DMS79 (cell line): ENCODE measurements around the gene SLC49A3.
"Not testable (repeated sequence)": the region's sequence is repeated elsewhere in the genome, so short reads cannot be mapped to it uniquely, and the experiment has no call there.

Source experiments
- DNase-seq: peaks from one replicate; lab custom pipeline; 2025; lab: John Stamatoyannopoulos, UW

Gene SLC49A3

DNA sequence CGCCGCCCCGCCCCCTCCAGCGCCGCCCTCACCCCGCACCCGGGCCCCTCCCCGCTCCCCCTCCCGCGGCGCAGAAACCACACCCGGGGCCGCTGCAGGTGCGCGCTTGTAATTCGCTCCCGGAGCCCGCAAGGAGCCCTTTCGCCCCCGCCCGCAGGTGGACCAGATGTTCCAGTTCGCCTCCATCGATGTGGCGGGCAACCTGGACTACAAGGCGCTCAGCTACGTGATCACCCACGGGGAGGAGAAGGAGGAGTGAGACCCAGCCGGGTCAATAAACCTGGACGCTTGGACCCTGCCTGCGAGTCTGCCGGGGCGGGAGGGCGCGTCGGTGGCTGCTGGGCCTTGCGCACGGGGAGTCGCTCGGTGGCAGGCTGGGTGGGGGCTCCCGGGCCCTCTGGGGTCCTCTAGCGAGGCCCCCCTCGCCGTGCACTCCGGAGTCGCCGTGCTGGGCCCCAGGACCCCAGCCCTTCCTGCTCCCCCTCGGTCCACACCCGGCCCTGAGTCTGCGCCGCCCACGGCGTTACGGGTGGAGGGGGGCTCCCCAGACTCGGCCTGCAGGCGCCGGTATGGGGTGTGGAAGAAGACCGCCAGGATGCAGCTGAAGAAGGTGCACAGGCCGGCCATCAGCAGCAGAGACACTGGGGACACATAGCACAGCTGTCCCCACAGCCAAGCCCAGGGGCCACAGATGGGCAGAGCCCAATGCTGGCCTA is 7.1 kb downstream of the SLC49A3 start:
- no peak for DNase-seq

DNA sequence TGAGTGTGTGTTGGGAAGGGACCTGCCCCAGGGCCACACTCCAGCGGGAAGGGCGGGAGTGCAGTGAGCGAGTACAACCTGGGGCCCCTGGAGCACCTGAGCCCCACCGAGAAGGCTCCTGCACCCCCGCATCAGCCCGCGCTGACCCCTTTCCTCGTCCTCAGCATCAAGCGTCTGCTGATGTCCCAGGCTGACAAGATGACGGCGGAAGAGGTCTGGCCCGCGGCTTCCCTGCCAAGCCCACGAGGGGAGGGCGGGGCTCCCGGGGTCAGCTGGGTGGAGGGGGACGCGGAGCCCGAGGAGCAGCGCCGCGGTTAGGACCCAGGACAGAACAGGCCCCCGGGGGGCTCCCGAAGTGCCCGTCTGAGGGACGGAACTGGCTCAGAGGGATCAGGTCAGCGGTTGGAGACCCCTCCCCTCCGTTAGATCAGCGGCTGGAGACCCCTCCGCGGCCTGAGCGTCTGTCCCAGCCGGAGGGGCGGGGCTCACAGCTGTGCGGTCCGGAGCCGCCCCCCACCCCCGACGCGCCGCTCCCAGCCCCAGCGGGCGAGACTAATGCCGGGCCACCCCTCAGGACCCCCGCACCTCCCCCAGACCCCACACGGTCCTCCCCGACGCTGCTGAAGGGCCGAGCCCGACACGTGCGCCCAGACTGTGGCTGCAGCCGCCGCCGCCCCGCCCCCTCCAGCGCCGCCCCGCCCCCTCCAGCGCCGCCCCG is 7.9 kb downstream of the SLC49A3 start:
- DNase-seq, result no peak

DNA sequence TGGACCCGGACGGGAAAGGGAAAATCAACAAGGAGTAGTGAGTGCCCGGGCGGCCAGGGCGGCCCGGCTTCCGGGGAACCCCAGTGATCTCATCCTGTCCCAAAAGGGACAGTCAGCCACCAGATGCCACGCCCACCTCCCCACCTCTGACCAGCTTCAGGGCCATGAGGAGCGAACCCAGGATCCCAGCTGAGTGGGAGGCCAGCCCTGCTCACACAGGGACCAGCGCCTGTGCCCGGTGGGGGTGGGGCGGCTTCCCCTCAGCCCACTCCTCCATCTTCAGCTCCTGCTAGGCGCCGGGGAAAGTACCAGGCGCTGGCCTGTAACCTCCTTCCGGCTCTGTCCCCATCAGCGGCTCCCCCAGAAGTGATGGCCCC is 8.4 kb downstream of the SLC49A3 start:
- DNase-seq, result no peak

GRCh38 chr4:680091-680490 is 8.9 kb downstream of the SLC49A3 start:
- DNase-seq, result no peak

- no peak for DNase-seq
Measured at GRCh38 chr4:679629-680028, 9.3 kb downstream of the SLC49A3 start.

- DNase-seq, result no peak
Measured at GRCh38 chr4:679104-679481, 9.9 kb downstream of the SLC49A3 start.

DNA sequence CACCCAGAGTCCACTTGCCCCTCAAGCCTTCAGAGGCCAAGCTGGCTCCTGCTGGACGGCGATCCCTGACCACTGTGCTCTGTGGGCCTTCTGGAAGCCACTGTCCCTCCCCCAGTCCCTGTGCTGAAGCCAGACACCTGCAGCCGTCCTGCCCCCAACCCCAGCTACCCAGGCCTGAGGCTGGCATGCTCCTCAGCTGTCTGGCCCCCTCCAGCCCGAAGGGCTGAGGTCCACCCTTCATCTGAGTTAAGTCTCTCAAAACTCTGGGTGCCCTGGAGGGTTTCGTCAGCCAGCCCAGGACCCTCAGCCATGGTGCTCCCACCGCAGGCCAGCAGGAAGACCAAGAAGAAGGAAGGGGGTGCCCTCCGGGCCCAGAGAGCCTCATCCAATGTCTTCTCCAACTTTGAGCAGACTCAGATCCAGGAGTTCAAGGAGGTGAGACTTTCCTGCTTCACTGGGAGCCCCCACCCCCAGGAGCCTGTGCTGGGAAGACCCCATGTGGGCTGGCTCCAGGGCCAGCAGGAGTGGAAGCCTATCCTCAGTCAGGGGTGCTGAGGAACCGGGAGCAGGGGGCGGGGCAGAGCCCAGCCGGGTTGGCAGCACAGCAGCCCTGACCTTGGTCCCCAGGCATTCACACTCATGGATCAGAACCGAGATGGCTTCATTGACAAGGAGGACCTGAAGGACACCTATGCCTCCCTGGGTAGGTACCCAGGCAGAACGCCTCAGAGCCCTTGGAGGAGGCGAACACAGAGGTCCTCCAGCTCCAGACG is 10.4 kb downstream of the SLC49A3 start:
- DNase-seq, result no peak

GRCh38 chr4:677431-678293 is 11.3 kb downstream of the SLC49A3 start:
- DNase-seq, result no peak

GRCh38 chr4:676871-677235 is 12.1 kb downstream of the SLC49A3 start:
- DNase-seq, result no peak

- DNase-seq, result no peak
Measured at GRCh38 chr4:675980-676870, 12.7 kb downstream of the SLC49A3 start.

DNA sequence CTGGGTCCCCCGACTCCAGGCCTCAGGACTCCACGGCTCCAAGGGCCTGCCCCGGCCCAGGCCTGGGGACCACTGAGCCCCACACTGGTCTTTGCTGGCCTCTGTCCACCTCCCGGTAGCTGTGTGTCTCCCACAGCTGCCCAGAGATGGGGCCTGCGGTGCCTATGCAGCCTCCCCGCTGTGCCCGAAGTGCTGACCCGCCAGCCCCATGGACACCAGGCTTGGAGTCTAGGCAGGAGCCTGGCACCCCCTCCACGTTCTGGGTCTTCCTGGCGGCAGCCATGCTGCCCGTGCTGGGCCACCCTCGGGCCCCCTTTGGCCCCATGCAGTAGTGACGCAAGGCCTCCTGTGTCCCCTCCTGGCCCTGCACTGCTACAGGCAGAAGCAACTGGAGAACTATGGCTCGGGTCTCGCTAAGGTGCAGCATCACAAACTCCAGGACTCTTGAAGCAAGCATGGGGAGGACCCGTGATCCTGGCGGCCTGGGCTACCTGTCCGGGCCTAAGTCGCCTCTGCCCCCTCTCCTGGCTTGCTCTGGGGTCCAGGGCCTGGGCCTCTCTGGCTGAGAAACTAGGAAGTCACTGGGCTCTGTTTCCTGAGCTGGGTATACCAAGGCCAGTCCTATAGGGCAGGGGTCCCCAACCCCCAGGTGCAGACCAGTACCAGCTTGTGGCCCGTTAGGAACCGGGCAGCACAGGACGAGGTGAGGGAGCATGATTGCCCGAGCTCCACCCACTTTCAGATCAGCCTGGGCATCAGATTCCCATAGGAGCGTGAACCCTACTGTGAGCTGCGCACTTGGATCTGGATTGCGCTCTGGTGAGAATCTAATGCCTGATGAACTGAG is 13.7 kb downstream of the SLC49A3 start:
- DNase-seq, result no peak

DNA sequence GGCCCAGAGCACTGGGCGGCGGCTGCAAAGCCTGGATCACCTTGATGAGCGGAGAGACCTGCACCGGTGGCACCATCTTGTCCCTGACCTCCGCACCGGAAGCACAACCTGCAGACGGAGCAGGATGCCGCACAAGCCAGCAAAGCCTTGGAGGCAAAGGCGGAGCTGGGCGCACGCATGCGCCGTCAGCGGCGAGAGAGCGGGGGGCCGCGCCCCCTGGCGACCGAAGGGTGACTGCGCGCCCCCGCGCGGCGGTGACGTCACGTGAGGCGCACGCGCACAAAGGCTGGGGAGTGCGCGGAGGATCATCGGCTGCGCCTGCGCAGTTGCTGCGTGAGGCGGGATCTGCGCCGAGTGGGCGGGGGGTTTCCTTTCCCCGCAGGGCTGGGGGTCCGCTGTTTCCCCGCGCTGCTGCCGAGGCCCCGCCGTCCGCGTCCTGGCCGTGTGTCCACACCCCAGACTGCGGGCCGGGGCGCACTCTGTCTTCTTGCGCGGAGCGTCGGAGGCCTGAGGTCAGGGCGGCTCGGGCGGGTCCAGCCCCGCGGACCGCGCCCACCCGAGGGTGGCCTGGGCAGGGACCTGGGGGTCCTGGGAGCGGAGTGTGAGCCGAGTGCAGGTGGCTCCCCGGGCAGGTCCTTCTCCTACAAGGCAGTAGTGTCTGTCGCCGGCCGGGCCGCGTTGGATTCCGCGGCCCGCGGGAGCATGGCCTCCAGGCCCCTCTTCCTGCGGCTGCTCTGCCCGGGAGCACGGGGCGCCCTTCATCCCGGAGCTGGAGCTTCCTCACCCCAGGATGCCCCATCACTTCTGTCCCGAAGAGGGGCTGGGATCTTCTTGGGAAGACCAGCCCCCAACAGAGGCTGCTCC is 14.5 kb downstream of the SLC49A3 start, which contains the start of the genes ATP5ME and MYL5:
TSS of gene ATP5ME (minus strand) at position 105 of the 864 bp plus-strand sequence. CDS start at position 76, 29 bp downstream.
TSS of gene MYL5 (plus strand) at position 371 of the 864 bp plus-strand sequence. CDS start 3,485 bp downstream, outside the sequence.
- peak; percentile 65 for DNase-seq

DNA sequence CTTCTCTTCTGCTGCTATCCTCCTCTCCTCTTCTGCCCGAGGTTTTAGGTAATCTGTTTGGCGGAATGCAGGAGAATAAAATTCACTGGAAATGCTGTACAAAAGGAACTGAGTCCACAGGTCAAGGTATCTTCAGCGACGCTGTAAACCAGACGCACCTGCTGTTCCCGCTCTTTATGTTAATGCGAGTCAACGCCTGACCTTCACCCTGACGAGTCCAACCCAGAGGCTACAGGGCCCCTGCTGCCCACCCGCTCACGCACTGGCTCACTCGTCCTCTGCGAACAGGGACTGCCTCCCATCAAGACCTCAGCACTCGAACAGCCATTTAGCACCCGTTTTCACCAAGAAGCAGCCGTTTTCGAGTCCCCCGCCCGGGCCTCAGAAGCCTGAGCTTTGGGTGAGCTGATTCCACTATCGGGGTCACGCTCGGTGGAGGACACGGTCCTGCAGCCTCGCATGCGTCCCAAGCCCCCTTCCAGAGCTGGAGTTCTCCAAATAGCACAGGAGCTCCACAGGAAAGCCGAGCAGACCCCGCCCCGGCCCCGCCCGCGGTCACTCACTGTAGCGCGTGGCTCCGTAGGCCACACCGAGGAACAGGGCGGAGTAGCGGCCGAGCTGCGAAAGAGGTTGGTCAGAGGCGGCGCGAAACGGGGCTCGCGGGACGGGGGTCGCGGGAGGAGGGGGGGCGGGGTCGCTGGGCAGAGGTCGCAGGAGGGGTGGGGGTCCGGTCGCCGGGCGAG is 15.4 kb downstream of the SLC49A3 start:
- no peak for DNase-seq

DNA sequence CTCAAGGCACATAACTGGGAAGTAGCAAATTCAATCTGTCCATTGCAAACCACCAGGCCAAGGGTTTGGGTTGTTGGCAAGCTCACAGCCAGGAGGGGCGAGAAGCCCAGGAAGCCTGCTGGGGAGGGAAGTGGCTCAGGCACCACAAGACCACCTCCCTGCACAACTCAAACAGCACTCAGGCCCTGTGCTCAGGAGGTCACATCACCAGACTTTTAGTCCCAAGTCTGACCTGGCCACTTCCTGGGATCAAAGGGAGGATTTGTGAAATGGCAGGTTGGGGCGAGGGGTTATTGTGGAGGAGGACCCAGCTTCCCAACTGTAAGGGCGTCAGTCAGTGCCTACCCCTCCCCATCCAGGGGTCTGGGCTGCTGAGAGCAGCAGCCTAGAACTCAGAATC is 17.2 kb downstream of the SLC49A3 start:
- no peak for DNase-seq

DNA sequence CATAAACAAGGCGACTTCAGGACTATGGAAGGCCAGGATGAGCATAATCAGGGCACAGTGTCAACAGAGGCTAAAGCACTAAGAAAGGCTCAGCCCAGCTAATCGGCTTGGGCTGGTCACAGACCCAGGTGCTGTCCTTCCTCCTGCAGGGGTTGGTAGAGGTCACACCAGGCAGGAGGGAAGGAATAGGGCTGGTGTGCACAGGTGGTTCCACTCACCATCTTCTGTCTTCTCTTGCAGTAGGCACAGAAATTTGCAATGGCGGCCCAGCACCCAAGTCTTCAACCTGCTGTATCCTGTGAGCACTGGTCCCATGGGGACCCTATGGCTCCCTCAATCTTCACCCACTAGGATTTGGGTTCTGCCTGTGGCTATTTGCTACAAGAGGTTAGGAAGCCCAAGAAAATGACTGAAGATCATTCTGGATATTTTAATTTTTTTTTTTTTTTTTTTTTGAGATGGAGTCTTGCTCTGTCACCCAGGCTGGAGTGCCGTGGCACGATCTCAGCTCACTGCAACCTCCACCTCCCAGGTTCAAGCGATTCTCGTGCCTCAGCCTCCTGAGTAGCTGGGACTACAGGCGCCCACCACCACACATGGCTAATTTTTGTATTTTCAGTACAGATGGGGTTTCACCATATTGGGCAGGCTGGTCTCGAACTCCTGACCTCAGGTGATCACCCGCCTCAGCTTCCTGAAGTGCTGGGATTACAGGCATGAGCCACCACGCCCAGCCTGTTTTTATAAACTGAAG is 19.0 kb downstream of the SLC49A3 start:
- DNase-seq, result not testable (repeated sequence)

GRCh38 chr4:668219-668618 is 20.7 kb downstream of the SLC49A3 start:
- DNase-seq, result not testable (repeated sequence)

GRCh38 chr4:667545-667925 is 21.4 kb downstream of the SLC49A3 start:
- no peak for DNase-seq
